Endothelial cell (in vitro differentiated cells): Measurements from ENCODE around the gene GPX5. TPM values are rescaled to one million over a fixed set of nuclear protein-coding genes. Genes with fewer than 3 reads are reported as not detected.

Source experiments
- DNase-seq: peaks from one replicate; pipeline ENCODE4 v3.0.0; 2021; ENCODE audit warnings: low spot score
- H3K27ac Mint-ChIP-seq: one replicate; pipeline ENCODE4 v1.8.0; 2021; ENCODE audit warnings: mixed read lengths, inconsistent platforms; ENCODE audit not compliant: unreplicated experiment
- H3K27me3 Mint-ChIP-seq: one replicate; pipeline ENCODE4 v1.8.0; 2021; ENCODE audit warnings: mild to moderate bottlenecking, moderate library complexity, mixed read lengths, inconsistent platforms; ENCODE audit not compliant: unreplicated experiment
- H3K36me3 Mint-ChIP-seq: one replicate; pipeline ENCODE4 v1.8.0; 2021; ENCODE audit warnings: mild to moderate bottlenecking, low read depth, mixed read lengths, inconsistent platforms; ENCODE audit not compliant: unreplicated experiment
- H3K4me1 Mint-ChIP-seq: one replicate; pipeline ENCODE4 v1.8.0; 2021; ENCODE audit warnings: mild to moderate bottlenecking, mixed read lengths, inconsistent platforms; ENCODE audit not compliant: unreplicated experiment
- H3K4me3 Mint-ChIP-seq: one replicate; pipeline ENCODE4 v1.8.0; 2021; ENCODE audit warnings: mild to moderate bottlenecking, mixed read lengths, inconsistent platforms; ENCODE audit not compliant: unreplicated experiment
- H3K9me3 Mint-ChIP-seq: one replicate; pipeline ENCODE4 v1.8.0; 2021; ENCODE audit warnings: mixed read lengths, inconsistent platforms; ENCODE audit not compliant: unreplicated experiment
- total RNA-seq: library from RNA; stranded (reverse); fragmentation: NEBNext Ultra II Directional; extraction: Animal tissue kit (Norgen Biotek cat#: 25700); gene quantifications from one replicate; pipeline ENCODE4 v1.2.1, GENCODE V29; 2021; ENCODE audit not compliant: unreplicated experiment
- TF ChIP-seq, protein P1 (sequence below): fragments of 200-600 bp; sonication (generic); IDR thresholded peaks from one replicate; pipeline ENCODE4 v1.5.0; 2021; ENCODE audit warnings: antibody characterized with exemption; ENCODE audit not compliant: unreplicated experiment

The GPX5 gene
- total RNA-seq, 1 donor from 2014 or later, result not detected

DNA sequence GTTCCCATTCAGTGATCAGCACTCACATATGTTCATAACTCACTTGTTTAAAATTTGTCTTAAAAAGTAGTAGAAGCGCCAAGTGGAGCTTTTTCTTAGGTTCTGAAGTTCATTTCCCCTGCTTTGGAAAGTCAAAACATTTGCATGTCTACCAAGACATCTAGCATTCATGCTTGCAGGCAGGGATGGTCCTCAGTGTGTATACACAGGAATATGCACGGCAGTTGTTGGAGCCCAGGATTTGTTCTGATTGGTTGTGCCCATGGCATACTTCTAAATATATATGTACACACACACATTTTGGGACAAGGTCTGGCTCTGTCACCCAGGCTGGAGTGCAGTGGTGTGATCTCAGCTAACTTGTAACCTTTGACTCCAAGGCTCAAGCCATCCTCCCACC lies 7.7 kb upstream of the GPX5 start:
- no peak overlapping the region for H3K27ac Mint-ChIP-seq
- TF ChIP-seq, protein P1, sequence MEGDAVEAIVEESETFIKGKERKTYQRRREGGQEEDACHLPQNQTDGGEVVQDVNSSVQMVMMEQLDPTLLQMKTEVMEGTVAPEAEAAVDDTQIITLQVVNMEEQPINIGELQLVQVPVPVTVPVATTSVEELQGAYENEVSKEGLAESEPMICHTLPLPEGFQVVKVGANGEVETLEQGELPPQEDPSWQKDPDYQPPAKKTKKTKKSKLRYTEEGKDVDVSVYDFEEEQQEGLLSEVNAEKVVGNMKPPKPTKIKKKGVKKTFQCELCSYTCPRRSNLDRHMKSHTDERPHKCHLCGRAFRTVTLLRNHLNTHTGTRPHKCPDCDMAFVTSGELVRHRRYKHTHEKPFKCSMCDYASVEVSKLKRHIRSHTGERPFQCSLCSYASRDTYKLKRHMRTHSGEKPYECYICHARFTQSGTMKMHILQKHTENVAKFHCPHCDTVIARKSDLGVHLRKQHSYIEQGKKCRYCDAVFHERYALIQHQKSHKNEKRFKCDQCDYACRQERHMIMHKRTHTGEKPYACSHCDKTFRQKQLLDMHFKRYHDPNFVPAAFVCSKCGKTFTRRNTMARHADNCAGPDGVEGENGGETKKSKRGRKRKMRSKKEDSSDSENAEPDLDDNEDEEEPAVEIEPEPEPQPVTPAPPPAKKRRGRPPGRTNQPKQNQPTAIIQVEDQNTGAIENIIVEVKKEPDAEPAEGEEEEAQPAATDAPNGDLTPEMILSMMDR, result no peak
- H3K36me3 Mint-ChIP-seq, result no peaks in the 10 kb centered on the region
- no peaks in the 10 kb centered on the region for H3K27me3 Mint-ChIP-seq
- no peak for DNase-seq
- H3K4me1 Mint-ChIP-seq, result peaks cover 10% of the 10 kb centered on the region
- H3K9me3 Mint-ChIP-seq, result no peaks in the 10 kb centered on the region
- H3K4me3 Mint-ChIP-seq, result no peak overlapping the region

DNA sequence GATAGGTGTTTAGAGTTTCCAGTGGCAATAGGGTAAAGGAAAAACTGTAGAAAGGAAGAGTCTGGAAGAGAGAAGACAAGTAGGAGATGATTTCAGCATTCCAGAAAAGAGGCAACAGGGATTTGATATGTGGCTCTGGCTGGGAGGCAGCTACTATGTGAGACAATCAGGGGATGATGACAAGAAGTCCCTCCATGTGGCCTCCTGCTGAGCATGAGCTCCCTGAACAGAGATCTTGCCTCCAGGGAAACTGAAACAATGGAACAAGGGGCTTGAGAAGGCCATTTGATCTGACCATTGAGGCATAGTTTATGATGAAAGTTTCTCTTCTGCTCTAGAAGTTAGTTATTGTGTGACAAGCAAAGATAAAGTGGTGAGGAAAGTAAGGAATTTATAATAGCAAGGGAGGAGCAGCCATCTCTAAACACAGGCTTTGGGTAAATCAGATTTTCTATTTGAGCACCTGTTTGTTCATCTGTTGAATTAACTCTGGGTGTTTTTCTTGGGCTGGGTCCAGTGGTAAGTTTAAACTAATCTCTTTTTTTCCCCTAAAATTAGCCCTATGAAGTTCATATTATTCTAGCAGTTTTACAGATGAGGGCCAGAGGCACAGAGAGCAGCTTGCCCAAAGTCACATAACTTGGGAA lies 3.0 kb upstream of the GPX5 start:
- no peak for DNase-seq
- peaks cover 10% of the 10 kb centered on the region for H3K4me1 Mint-ChIP-seq
- H3K4me3 Mint-ChIP-seq, result no peak overlapping the region

DNA sequence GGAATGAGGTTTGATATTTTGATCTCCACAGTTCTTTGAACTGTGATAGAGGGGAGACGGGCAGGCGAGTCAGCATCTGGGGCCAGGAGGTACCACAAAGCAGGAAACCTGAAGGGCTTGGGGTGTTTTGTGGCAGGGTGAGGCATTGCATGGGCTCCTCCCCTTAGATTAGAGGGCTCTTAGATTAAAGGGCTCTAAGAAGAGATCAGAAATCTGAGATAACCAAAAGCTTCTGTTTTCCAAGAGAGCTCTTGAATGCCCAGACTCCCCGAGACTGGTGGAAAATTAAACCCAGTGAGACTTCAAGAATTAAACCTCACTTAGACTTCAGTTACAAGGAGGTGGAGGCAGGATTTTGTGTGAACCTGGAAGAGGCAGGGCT lies 2.4 kb upstream of the GPX5 start:
- no peak for DNase-seq
- Mint-ChIP-seq H3K4me1 (peaks cover 10% of the 10 kb centered on the region), H3K9me3 (no peaks in the 10 kb centered on the region), H3K36me3 (no peaks in the 10 kb centered on the region), H3K27ac (no peak overlapping the region), H3K27me3 (no peaks in the 10 kb centered on the region), H3K4me3 (no peak overlapping the region)
- TF ChIP-seq, protein P1, result no peak

More for the DNA sequence above, 3.0 kb upstream of the GPX5 start:
- H3K27me3 Mint-ChIP-seq, result no peaks in the 10 kb centered on the region
- no peaks in the 10 kb centered on the region for H3K36me3 Mint-ChIP-seq
- TF ChIP-seq, protein P1, result no peak
- no peak overlapping the region for H3K27ac Mint-ChIP-seq
- H3K9me3 Mint-ChIP-seq, result no peaks in the 10 kb centered on the region

DNA sequence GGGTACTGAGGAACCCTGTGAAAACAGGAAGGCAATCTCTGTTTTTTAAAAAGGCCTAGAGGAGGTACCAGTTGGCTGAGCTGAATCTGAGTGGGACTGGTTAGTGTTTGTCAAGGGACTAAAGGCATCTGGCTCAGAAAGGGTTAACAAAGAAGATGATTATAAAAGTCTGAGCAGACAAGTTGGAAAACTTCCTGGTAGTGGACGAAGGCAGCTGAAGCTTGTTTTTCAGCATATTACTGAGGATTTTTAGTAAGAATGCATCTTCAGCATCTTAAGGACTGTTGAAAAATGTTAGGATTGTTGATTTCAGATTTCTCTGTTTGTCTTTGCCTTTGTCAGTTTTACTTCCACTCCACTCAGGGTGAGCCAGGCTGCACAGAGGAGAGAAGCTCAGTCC lies 5.1 kb downstream of the GPX5 start:
- no peak for DNase-seq
- Mint-ChIP-seq H3K36me3 (no peaks in the 10 kb centered on the region), H3K4me3 (no peak overlapping the region), H3K4me1 (peaks cover 9% of the 10 kb centered on the region), H3K27me3 (no peaks in the 10 kb centered on the region), H3K27ac (no peak overlapping the region), H3K9me3 (no peaks in the 10 kb centered on the region)
- TF ChIP-seq, protein P1, result no peak

DNA sequence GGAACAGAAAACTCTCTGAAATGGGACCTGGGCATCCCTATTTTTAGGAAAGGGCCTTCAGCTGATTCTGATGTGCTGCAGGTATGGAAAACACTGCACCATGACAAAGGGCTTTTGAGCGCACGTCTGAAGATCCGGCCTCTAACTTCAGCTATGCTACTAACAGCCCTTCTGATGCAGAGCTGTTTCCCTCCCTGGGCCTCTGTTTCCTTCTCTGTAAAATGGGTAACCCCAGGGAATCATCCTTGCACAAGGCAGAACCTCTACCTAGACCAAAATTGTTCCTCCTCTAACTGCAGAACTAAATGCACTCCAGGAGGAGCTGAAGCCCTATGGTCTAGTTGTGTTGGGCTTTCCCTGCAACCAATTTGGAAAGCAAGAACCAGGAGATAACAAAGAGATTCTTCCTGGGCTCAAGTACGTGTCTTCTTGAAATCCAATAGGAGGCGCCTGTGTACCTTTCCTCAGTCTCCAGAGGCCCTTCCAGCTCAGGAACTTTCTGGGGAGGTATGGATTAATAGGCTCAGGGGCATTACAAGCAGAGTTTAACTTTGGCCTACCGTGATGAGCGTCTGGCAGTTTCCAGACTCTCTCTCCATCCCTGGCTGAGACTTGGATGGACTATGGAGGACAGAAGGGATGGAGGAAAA lies 5.9 kb downstream of the GPX5 start:
- Mint-ChIP-seq H3K4me3 (no peak overlapping the region), H3K27ac (no peak overlapping the region), H3K9me3 (no peaks in the 10 kb centered on the region), H3K27me3 (no peaks in the 10 kb centered on the region), H3K36me3 (no peaks in the 10 kb centered on the region), H3K4me1 (peaks cover 11% of the 10 kb centered on the region)
- TF ChIP-seq, protein P1, result no peak
- no peak for DNase-seq
